HG03135 (cell line): ENCODE measurements around the gene INF2.
A peak's percentile ranks its signal among the peaks of the same experiment; 100 is the strongest.
"Not testable (repeated sequence)": the region's sequence is repeated elsewhere in the genome, so short reads cannot be mapped to it uniquely, and the experiment has no call there.

Source experiments
- ATAC-seq: cut with Tn5 transposase; IDR thresholded peaks from one replicate; pipeline ENCODE4 v1.9.1; 2021; ENCODE audit warnings: mild to moderate bottlenecking, moderate library complexity; ENCODE audit not compliant: unreplicated experiment

The INF2 gene

GRCh38 chr14:104689109-104689880 is at the start of gene INF2:
Gene INF2 (plus strand): TSS chr14:104689618. CDS start chr14:104701366, 11,748 bp downstream.
- no peak for ATAC-seq

- ATAC-seq = no peak
Observed at GRCh38 chr14:104639885-104640548, 49.4 kb upstream of the INF2 start.

GRCh38 chr14:104640681-104641080 is 48.7 kb upstream of the INF2 start:
- ATAC-seq = no peak

- no peak for ATAC-seq
Observed at GRCh38 chr14:104641753-104642539, 47.5 kb upstream of the INF2 start.

GRCh38 chr14:104642540-104642868 is 46.9 kb upstream of the INF2 start:
- ATAC-seq = no peak

GRCh38 chr14:104643306-104643705 is 46.1 kb upstream of the INF2 start:
- no peak for ATAC-seq

DNA sequence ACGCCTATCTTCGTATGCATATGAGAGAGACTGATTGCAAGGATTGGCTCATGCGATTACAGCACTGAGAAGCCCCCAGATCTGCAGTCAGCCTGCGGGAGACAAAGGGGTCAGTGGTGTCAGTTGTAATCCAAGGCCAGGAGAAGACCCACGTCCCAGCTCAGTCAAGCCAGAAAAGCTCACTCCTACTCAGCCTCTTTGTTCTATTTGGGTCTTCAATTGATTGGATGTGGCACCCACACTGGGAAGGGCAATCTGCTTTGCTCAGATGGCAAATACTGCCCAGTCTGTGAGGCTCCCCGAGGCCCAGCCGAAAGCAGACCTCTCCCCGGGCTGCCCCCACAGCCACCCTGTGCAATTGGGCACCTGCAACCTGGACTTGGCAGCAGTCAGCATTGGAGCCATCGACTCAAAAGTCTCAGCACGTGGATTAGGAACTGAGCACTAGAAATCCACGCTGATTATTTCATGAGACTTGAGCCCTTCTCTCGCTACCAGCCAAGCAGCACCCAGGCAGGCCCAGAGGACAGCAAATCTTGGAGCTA is 45.3 kb upstream of the INF2 start:
- no peak for ATAC-seq

DNA sequence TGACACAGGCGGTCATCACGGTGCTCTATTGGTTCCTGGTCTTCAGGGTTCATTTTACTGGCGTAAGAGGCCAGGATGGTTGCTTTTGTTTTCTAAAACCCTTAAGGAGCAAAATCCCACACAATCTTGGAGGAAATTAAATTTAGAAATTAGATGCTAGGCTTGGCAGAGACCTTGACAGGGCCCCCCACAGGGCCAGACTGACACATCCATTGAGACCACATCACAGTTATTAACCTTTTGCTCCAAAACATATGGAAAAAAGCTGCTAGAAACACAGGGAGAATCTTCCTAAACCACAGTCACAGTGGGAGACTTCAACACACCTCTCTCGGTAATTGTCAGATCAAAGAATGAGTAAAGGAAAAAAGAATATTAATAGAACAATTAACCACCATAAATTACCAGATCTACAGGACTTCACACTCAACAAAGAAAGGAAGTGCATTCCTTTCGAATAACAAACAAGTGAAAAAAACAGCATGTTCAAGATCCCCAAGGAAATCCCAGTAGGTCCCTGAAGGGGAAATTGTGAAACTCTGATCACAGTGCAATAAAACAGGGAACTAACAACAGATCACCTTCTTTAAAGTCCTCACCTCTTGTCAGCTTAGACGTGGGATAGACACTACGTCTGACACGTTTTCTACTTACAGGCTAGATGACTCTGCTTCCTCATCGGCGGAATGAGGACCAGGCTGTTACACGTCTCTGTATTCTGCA is 44.6 kb upstream of the INF2 start:
- no peak for ATAC-seq

GRCh38 chr14:104647467-104648043 is 41.9 kb upstream of the INF2 start:
- ATAC-seq = no peak

GRCh38 chr14:104650057-104650980 is 39.1 kb upstream of the INF2 start:
- peak; percentile 76 for ATAC-seq

GRCh38 chr14:104650981-104651875 is 38.2 kb upstream of the INF2 start:
- no peak for ATAC-seq

- ATAC-seq = no peak
Observed at GRCh38 chr14:104651876-104652260, 37.5 kb upstream of the INF2 start.

GRCh38 chr14:104652386-104652785 is 37.0 kb upstream of the INF2 start:
- ATAC-seq = no peak

DNA sequence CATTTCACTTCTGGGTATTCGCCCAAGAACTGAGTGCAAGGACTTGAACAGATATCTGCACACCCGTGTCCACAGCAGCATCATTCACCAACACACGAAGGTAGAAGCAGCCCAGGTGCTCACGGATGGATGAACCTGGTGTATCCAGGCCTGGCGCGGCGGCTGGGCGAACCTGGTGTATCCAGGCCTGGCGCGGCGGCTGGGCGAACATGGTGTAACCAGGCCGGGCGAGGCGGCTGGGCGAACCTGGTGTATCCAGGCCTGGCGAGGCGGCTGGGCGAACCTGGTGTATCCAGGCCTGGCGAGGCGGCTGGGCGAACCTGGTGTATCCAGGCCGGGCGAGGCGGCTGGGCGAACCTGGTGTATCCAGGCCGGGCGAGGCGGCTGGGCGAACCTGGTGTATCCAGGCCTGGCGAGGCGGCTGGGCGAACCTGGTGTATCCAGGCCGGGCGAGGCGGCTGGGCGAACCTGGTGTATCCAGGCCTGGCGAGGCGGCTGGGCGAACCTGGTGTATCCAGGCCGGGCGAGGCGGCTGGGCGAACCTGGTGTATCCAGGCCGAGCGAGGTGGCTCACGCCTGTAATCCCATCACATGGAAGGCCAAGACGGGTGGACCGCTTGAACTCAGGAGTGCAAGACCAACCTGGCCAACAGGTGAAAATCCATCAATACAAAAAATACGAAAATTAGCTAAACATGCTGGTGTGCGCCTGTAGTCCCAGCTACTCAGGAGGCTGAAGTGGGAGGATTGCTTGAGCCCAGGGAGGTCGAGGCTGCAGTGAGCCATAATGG is 36.1 kb upstream of the INF2 start:
- ATAC-seq = not testable (repeated sequence)

DNA sequence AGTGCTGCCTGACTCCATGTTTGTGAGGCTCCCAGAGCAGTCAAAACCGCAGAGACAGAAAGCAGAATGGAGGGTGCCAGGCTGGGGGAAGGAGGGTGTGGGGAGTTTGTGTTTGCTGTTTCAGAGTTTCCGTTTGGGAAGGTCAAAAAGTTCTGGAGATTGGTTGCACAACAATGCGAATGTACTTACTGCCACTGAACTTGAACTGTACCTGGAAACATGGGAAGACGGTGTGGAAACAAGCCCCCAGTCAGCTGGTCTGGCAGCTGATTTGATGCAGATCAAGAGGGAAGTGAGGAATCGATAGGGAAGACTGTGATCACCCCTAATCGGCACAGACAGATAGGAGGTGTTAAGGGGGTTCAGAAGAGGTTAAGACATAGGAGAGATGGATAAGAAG is 35.3 kb upstream of the INF2 start:
- ATAC-seq = no peak

DNA sequence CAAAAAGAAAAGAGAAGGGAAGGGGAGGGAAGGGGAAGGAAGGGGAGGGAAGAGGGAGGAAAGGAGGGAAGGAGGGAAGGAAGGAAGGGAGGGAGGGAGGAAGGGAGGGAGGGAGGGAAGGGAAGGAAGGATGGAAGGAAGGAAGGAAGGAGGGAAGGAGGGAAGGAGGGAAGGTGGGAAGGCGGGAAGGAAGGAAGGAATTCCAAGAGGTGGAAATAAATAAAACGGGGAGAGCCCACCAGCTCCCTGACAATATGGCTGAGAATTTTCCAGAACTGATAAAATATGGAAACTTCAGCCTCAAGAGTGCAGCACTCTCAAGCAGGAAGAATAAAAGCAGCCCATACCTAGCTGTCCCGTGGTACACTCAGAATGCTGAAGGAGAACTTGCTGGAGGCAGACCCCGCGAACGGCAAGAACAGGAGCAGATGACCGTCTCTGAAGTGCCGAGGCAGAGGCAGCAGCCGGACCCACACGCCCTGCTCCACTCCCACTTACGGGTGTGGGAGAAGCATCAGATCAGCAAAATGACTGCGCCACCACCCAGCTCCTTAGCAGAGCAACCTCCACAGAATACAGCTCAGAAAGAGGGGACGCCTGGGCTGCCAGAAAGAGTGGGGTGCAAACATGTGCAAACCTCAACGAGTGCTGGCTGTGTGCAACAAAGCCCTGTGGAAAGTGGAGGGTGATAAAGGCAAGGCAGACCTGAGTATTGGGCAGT is 34.1 kb upstream of the INF2 start:
- no peak for ATAC-seq
